Fibroblast of the aortic adventitia (primary cell): ENCODE measurements around the gene GRB10. TPM values are rescaled to one million over a fixed set of nuclear protein-coding genes. Genes with fewer than 3 reads are reported as not detected.

Experiments used
- DNase-seq: peaks from one replicate; pipeline ENCODE4 v3.0.0-alpha.2; 2010; ENCODE audit warnings: low read depth
- H3K4me3 ChIP-seq: 2 replicates; pipeline ENCODE4 v1.5.1; 2011; ENCODE audit warnings: low read depth, mild to moderate bottlenecking, control low read depth, low read length, moderate library complexity
- CTCF ChIP-seq: IDR thresholded peaks from 2 replicates; pipeline ENCODE4 v1.5.1; 2011; ENCODE audit warnings: mild to moderate bottlenecking, low read length, control low read depth, inconsistent platforms; ENCODE audit not compliant: insufficient read depth
- total RNA-seq: library from RNA; depleted of rRNA; stranded (reverse); fragments of >200 nt; gene quantifications from 2 replicates; pipeline ENCODE4 v1.2.3, GENCODE V29; 2012; ENCODE audit warnings: low replicate concordance

Gene GRB10
- total RNA-seq, 1 donor = 39.1 TPM

- TF ChIP-seq CTCF = no peak
- no peak for DNase-seq
- no peak overlapping the region for H3K4me3 ChIP-seq
These were observed 142.4 kb downstream of the GRB10 start for GRCh38 chr7:50640256-50640655.

GRCh38 chr7:50637725-50638643 is 144.7 kb downstream of the GRB10 start:
- no peak for TF ChIP-seq CTCF
- peak; percentile 36 for DNase-seq
- H3K4me3 ChIP-seq = no peak overlapping the region

- H3K4me3 ChIP-seq = no peak overlapping the region
- no peak for DNase-seq
- TF ChIP-seq CTCF = no peak
These were observed 148.3 kb downstream of the GRB10 start for GRCh38 chr7:50634378-50634777.

GRCh38 chr7:50633414-50633710 is 149.3 kb downstream of the GRB10 start:
- TF ChIP-seq CTCF = no peak
- no peak overlapping the region for H3K4me3 ChIP-seq
- DNase-seq = peak; percentile 20

- no peak overlapping the region for H3K4me3 ChIP-seq
- DNase-seq = peak; percentile 40
- TF ChIP-seq CTCF = peak; percentile 87
These were observed 149.9 kb downstream of the GRB10 start for GRCh38 chr7:50632561-50633413.

- no peak for DNase-seq
- TF ChIP-seq CTCF = no peak
- H3K4me3 ChIP-seq = no peak overlapping the region
These were observed 151.1 kb downstream of the GRB10 start for GRCh38 chr7:50631639-50632038.
